Activated naive CD8-positive, alpha-beta T cell treated with anti-CD3 and anti-CD28 coated beads, Interleukin-2, amount 50 U/mL, for 16 hours (primary cell): ENCODE results near the gene MSGN1.

Source experiments
- DNase-seq: peaks from one replicate; pipeline ENCODE4 v3.0.0-alpha.2; 2020; ENCODE audit warnings: low read depth, low spot score

MSGN1 gene, protein sequence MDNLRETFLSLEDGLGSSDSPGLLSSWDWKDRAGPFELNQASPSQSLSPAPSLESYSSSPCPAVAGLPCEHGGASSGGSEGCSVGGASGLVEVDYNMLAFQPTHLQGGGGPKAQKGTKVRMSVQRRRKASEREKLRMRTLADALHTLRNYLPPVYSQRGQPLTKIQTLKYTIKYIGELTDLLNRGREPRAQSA

DNA sequence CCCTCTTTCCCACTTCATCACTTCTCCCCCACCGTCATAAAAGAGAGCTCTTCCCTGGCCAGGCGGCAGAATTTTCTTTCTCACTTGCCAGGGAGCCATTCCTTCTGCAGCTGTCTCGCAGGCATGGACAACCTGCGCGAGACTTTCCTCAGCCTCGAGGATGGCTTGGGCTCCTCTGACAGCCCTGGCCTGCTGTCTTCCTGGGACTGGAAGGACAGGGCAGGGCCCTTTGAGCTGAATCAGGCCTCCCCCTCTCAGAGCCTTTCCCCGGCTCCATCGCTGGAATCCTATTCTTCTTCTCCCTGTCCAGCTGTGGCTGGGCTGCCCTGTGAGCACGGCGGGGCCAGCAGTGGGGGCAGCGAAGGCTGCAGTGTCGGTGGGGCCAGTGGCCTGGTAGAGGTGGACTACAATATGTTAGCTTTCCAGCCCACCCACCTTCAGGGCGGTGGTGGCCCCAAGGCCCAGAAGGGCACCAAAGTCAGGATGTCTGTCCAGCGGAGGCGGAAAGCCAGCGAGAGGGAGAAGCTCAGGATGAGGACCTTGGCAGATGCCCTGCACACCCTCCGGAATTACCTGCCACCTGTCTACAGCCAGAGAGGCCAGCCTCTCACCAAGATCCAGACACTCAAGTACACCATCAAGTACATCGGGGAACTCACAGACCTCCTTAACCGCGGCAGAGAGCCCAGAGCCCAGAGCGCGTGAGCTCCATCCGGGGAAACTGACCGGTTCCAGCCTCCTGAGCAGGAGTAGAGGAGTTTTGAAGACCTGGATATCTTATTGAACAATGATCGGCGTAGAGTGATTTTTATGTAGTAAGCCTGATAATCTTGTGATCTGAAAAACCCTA, at the start of gene MSGN1:
Gene MSGN1 (plus strand): TSS at position 65 of the 850 bp plus-strand sequence. CDS start 59 bp downstream, at position 124.
- no peak for DNase-seq

DNA sequence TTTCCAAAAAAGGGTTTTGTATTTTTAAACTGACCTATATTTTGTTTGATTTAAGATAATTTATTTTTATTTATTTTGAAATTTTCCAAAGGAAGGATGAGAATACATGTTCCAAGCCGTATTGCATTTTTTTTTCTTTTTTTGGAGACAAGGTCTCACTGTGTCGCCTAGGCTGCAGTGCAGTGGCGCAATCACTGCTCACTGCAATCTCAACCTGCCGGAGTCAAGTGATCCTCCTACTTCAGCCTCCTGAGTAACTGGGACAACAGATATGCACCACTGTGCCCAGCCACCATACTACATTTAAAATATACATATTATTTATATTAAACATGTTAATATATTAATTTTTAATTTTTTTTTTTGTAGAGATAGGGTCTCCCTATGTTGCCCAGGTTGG, 47.4 kb upstream of the MSGN1 start:
- no peak for DNase-seq

DNA sequence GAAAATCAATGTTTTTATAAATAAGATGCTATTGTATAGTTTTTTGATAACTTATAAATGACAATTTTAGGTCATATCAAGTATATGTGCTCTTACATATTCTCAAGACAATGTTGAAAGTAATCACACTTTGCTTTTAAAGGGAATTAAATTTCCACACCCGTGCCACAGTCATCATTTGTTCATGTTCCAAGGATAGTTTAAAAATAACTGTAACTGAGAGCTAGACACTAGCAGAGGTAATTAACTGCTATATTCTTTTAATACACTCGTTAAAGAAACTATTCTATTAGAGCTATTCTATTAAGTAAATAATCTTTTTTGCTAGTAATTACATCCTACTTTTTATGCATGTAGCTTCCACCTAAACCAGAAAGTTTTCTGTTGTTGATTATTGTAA, 44.3 kb upstream of the MSGN1 start:
- DNase-seq, result no peak

DNA sequence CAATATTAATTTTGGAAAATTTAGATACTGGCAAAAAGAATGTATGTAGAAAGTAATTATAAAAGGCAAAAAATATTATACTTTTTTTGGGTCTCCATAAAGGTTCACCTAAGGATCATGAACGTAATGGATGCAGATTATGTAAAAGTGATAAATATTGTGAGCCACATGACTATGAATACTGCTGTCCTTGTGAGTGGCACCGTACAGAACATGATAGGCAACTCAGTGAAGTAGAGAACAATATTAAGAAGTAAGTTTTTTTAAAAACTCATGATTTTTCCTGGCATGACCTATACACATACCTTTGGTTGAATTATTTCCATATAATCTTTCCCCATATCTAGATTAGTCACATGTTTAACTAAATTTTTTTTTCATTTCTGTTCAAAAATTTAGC, 43.7 kb upstream of the MSGN1 start:
- DNase-seq, result no peak

DNA sequence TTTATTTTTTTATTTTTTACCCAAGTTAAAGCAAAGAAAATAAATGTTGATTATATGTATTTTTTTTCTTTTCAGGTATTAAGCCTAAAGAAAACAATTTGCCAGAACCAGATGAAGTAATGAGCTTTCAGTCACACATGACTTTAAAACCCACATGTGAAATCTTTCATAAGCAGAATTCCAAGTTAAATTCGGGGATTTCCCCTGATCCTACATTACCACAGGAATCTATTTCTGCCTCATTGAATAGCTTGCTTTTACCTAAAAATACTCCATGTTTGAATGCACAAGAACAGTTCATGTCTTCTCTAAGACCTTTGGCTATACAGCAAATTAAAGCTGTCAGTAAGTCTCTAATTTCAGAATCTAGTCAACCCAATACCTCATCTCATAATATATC, 35.7 kb upstream of the MSGN1 start:
- no peak for DNase-seq

DNA sequence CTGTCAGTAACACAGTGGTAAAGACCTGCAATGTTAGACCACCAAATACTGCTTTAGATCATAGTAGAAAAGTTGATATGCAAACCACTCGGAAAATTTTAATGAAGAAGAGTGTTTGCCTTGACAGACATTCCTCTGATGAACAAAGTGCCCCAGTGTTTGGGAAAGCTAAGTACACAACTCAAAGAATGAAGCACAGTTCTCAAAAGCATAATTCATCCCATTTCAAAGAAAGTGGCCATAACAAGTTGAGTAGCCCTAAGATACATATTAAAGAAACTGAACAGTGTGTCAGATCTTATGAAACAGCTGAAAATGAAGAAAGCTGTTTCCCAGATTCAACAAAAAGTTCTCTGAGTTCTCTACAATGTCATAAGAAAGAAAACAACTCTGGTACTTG, 34.8 kb upstream of the MSGN1 start:
- DNase-seq, result no peak

DNA sequence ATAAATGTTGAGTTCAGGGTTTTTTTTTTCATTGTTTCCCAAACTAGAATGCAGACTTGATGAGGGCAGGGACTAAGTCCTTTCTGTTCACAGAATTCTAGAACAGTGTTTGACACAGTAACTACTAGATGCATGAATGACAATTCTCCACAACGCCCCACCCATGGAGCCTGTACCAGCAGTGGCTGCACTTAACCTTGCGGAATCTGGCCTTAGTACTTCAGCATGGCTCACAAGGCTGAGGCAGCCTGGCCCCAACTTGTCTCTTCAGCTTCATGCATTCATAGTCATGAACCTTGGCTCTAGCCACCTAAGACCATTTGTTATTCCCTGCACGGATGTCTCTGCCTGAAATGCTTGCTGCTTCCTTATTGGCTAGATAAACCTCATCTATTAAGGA, 29.5 kb upstream of the MSGN1 start:
- no peak for DNase-seq

DNA sequence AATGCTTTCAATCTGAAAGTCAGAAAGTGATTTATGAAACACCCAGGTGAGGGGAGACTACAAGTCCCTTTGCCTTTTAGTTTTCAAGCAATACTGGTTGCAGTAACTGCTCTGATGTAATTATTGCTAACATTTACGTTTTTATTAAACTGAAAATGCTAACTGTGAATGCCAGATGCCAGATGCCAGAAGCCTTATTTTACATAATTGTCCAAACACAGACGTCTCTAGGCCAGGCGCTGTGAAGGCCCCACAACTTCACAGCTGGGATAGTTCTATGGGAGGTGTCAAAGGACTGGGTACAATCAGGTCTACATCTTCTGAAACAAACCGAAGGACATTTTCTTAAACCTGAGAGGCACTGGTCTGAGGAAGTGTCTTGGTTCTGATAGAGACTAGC, 27.5 kb upstream of the MSGN1 start:
- DNase-seq, result no peak

DNA sequence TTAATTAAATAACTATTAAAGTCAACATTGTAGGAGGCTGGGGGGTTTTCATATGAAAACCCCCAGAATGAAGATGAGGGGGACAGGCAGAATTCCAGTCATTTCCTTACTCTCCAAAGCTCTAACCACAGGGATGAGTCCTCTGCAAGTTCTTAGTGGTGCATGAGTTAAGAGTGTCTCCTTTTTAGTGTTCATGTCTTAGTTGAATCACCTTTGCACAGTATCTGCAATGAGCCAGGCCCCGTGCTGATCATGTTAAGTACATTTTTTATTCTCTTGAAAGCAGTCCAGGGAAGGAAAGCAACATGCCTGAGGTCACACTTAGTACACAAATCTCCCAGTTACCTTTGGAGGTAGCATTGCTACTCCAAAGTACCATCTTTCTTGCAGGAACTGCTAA, 25.7 kb upstream of the MSGN1 start:
- no peak for DNase-seq

DNA sequence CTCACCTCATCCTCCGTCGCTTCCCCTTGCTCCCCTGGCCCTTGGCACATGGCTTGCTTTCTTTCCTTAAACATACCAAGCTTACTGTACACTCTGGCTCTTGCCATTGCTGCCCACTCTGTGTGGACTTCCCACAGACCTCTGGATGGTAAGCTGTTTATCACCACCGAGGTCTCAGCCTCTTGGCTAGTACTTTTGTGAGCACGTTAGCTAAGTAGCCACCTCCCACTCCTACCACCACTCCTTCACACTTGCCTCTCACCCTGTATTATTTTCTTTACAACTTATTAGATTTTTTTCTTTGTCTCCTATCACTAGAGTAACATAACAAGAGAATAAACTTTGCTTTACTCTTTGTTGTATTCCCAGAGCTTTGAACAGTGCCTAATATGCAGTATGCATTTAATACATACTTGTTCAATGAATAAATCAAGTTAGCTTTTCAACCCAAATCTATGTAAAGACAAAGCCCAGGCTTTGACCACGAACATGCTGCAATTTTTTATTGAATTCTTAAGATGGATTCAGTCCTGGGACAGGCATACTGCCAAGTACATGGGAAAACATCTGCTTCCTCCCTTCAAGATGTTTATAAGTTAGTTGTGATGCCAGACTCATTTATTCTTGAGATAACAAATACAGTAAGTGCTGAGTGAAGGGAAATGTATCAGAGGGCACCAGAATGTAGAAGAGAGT, 25.0 kb upstream of the MSGN1 start:
- no peak for DNase-seq

DNA sequence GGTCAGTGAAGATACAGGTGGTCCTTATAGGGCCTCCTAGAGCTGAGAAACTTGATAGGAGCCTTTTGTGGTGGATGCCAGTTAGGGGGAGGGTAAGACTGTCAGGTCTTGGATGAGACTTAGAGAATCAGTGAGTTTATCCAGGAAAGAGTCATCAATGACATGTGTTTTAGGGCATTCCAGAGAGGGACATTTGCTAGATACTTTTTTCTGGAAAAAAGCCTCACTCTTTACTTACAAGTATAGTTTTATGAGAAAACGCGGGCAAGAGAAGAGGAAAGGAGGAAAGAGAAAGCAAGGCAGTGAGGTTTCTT, 24.5 kb upstream of the MSGN1 start:
- no peak for DNase-seq

DNA sequence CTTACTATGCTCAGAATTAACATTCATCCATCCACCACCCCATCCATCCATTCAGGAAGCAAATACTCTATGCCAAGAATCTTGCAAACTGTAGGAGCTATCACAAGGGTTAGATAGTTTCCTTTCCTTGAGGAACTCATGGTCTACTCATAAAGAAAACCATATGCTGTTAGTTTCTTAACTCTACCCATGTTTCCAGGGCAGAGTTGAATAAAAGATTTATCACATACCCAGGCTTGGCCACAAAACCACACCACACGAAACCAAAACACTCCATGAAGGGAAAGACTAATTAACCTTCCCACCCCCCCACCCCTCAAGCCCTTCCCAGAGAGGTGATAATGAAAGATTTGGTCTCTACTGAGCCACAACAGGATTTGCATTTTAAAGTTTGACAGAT, 23.7 kb upstream of the MSGN1 start:
- no peak for DNase-seq

DNA sequence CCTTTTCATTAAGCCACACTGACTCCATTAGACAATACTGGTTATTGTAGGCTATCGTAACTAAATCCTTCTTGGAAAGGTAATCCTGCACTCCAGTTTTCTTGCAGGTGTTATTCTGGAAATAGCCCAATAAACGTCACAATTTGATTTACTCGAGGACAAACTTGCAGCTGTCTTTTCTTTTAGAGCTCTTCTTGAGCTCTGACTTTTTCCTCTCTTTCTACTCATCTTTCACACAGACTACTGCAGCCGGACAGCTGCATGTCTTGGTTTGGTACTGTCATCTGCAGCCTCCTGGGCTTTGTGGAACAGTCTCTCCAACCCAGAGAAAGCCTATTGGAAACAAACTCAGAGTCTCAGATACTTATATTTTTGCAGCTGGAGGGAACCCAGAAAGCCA, 23.0 kb upstream of the MSGN1 start:
- no peak for DNase-seq

DNA sequence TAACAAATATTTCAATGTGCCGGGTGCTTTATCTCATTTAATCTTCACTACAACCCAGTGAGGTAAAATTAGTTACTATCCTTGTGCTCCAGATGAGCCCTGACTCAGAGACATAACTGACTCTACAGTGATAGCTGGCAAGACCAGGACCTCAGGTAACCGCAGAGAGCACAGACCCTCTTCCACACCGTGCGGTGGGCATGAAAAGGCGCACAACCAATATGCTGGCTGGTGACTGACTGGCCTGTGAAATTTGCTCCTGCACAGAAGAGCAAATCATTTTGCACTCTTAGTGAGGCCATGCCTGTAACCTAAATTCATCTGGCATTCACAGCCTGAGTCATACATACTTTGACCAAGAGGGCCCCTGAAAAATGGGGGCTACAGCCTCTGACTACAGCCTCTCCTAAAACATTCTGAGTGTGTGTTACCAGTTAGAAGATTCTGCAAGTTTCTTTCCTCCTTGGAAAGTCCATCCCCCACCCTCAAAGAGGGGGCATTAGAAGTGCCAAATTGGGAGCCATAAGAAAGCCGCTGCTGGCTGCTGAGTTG, 22.4 kb upstream of the MSGN1 start:
- DNase-seq, result no peak

DNA sequence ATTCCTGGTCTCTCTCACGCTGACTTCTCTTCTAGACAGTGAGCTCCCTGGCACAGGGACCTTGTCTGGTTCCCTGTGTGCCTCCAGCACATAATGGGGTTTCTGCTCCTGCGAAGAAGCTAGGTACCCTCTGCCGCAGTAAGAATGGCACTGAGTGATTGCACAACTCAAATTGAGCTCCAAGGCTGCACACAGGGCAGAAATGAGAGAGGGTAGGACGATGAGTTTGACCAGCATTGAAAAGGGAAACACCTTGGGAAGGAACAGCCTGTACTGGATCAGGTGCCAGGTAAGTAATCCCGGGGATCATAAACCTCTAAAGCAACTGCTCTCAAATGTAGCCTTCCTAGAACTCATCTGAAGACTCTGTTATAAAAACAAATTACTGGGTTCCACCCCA, 21.0 kb upstream of the MSGN1 start:
- DNase-seq, result no peak

DNA sequence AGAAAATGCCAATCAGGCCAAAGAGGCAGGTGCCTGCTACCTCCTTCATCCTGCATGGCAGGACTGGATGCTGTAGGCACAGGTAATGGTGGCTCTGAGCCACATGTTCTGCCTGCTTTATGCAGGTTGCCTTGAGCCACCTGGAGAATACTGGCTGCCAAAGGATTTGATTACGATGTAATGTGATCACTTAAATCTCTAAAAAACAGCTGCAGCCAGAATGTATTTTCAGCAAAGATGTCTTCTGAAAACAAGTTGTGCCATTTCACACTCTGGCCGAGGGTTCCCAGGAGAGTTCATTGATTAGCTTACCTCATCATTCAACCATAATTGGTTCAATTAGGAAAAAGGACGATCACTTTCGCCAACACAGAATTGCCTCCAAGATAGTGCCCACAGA, 17.9 kb upstream of the MSGN1 start:
- DNase-seq, result no peak

DNA sequence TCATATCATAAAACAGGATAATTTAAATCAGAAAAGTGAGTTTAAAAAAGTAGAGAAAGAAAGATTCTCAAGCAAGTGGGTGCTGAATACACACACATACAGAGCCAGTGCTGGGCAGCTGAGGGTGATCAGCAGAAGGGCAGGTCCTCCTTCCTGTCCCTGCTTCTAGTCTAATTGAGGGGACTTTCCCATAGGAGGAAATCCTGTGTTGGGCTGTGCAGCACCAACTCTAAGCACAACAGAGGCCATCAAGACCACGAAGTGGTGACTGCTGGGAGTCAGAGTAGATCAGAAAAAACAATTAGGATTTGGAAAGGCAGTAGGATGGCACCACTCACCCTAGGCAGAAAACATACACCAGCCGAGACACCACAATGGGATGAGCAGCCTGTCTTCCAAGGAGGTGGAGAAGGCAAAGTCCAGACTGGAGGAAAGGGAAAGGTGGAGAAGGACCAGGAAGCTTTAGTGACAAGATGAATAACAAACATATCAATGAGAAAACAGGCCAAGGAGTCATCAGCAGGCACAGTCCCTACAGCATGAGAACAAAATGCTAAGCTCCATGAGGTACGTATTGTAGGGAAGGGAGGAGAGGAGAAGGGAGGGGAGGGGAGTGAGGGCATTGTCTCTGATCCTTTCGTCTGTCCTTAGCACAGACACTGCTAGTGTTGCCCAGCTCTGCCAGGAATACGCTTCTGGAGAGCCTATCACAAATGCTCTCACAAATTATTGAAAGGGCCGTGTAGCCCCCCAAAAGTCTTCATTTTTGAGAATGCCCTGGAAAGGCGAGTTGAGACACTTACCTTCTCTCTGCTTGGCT, 16.7 kb upstream of the MSGN1 start:
- no peak for DNase-seq

DNA sequence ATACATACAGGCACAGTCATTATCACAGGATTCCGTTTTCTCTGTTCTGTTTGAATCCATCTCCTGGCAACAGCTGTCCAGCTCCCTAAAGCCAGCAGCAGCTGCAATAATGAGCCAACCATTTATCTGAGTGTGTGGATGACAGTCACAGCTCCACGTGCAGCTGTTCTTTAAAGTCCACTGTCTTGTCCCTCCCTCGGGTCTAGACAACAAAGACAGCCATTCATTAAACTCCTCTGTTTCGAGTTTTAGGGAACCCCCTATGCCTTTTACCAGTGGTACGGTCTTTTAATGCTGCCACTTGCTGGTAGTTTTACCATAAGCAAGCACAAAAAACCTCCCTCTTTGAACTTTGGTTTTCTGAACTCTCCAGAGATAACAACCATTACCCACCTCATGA, 16.0 kb upstream of the MSGN1 start:
- DNase-seq, result no peak

DNA sequence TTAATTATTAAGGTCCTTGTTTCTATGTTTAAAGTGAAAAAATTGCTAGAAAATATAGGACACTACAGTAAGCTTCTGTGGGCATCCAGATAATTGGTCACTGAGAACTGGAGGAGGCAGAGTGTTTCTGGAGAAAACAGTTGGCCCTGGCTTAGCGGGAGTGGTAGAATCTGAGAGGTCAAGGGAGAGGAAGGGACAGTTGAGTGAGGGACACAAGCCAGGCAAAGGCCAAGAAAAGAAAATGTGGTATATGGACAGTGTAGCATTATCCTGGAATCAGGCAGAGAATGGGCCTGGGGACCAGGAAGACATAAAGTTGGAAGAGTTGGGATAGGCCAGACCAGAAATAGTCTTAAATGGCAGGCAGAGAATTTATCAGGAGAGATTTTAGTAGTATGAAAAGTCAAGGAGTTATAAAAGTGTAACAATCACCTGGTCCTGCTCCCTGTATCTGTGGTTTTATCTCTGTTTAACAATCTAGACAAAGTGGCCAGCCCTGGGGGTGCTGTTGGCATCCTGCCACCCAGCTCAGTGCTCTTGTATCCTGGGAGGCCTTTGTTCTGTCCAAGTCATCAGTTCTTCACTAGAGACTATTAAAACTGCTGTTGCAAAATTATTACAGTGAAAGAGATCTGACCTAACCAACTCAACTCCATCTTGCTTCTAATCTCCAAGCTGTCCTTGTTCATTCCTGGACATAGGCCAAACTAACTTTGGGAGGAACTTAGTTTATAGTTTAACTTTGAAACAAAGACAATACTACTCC, 15.4 kb upstream of the MSGN1 start:
- no peak for DNase-seq

DNA sequence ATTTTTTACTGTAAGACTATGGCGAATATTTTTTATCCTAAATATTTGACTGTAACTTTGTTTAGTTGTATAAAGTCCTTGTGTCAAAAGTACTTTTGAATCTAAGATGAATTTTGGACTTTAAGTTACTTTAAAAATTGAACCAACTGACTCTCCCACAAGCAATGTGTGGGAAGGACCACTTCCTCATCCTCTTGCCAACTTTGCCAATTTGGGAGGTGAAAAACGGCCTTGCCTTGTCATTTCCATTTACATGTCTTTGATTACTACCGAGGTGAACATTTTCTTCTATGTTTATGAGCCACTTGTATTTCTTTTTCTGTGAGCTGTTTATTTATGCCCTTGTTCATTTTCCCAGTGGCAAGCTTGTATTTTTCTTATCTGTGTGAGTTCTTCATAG, 12.8 kb upstream of the MSGN1 start:
- no peak for DNase-seq

DNA sequence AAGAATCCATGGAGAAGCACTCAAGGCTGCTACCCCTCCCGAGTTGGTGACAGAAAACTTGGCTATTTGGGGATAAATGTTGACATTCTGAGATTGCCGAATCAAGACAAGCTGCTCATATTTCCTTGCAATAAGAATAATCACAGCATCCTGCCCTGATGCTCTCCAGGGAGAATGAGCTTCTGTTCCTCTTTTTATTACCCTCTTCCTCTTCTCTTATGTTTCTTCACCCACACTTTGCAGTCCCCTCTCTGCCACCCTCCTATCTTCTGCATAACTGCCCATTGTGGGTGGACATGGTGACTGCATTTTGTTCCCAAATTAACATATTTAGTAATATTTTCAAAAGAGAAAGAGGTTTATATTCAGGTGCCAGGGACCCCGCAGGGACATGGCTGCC, 11.9 kb upstream of the MSGN1 start:
- DNase-seq, result no peak
